GM12891 (cell line): Measurements from ENCODE around the gene MYH1.

Source experiments
- DNase-seq: peaks from one replicate; pipeline ENCODE4 v3.0.0; 2011; ENCODE audit warnings: low spot score; ENCODE audit not compliant: insufficient read length
- FAIRE-seq: peaks from 2 replicates; lab custom pipeline; 2011; peaks lifted over from hg19 to GRCh38; lab: Jason Lieb, UNC
- PAX5 ChIP-seq: IDR thresholded peaks from 2 replicates; pipeline ENCODE4 v1.6.1; 2011; ENCODE audit warnings: low read length, moderate library complexity, mild to moderate bottlenecking; ENCODE audit not compliant: insufficient read depth, severe bottlenecking
- POLR2A ChIP-seq: IDR thresholded peaks from 2 replicates; pipeline ENCODE4 v1.6.1; 2011; ENCODE audit warnings: low read depth, low read length, control low read depth
- POLR2AphosphoS5 ChIP-seq: IDR thresholded peaks from 2 replicates; pipeline ENCODE4 v1.6.1; 2011; ENCODE audit warnings: low read depth, low read length, control low read depth
- POU2F2 ChIP-seq: IDR thresholded peaks from 2 replicates; pipeline ENCODE4 v1.6.1; 2011; ENCODE audit warnings: low read depth, mild to moderate bottlenecking, control low read depth, low read length, moderate library complexity
- SPI1 ChIP-seq: IDR thresholded peaks from 2 replicates; pipeline ENCODE4 v1.6.1; 2011; ENCODE audit warnings: low read depth, low read length, control low read depth
- TAF1 ChIP-seq: IDR thresholded peaks from 2 replicates; pipeline ENCODE4 v1.6.1; 2011; ENCODE audit warnings: low read depth, low read length, control low read depth

Gene MYH1

GRCh38 chr17:10447026-10447931, 71.1 kb downstream of the MYH1 start:
- TF ChIP-seq SPI1 (no peak), PAX5 (no peak), POU2F2 (no peak), TAF1 (no peak), POLR2A (no peak), POLR2AphosphoS5 (no peak)
- FAIRE-seq: no peak
- no peak for DNase-seq
